GM18873 (cell line): ENCODE measurements around the gene UNC5C.
"Not testable (repeated sequence)": the region's sequence is repeated elsewhere in the genome, so short reads cannot be mapped to it uniquely, and the experiment has no call there.

Experiments
- ATAC-seq: cut with Tn5 transposase; IDR thresholded peaks from one replicate; pipeline ENCODE4 v1.9.1; 2021; ENCODE audit warnings: mild to moderate bottlenecking, moderate library complexity, moderate number of reproducible peaks; ENCODE audit not compliant: unreplicated experiment, low FRiP score

UNC5C gene

DNA sequence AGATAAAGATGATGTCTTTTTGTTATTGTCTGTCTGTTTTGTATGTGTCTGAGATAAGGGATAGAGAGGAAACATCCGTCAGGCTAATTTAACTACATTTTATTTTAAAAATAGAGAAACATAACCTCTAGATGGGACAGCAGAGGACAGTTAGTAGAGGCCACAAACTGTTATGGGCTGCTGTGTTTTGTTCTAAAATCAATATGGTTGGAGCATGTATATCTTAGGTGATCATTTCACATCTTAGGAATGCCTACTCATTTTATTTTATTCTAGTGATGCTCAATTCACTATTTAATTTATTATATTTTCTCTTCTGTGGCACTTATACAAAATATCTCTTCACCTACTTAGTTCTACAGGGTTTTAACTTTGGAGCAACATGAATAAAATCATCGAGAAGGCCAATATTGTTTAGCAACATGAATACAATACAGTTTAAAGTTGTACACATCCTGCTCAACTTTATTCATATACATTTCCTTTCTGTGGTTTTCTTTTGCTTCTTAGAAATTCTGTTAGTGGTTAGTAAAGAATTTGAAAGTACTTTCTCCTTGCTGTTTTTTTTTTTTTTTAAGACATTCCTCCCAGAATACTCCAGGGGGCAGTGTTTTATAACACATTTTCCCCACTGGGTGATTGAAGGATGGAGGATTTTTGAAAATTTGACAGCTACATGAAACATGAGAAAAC lies 392.9 kb downstream of the UNC5C start:
- peak; percentile 63 for ATAC-seq

DNA sequence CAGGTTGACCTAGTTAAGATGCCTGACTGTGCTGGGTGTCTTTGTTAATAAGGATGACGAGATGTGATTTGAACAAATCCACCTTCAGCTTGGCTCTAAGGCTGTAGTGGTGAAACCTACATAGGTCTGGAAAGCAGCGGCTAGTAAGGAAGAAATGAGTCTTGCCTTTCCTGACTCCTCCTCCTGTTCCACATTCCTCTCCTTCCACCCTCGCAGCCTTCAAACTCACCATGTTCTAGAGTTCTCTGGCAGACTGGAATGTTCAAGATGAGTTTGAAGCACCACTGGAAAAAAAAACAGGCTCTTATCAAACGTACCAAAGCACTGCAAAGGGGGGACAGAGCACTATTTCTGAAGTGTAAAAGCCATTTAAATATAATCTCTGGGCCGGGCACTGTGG lies 395.6 kb downstream of the UNC5C start:
- no peak for ATAC-seq

DNA sequence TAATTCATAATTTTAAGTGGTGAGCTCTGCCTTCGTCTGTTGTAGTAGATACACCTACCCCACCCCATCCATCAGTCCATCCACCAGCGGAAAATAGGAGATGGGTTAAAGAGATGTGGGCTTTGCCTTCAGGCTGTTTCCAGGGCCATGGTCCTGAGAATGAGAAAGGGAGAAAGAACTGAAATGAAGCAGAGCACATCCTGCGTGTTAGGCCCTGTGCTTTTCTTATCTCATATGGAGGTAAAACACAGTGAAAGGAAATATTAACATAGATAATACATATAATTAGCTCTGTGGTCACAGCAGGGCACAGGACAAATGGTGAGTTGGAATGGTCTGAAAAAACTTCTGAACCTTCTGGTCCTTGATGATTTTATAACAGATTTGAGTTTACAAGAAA lies 397.5 kb downstream of the UNC5C start:
- ATAC-seq: no peak

DNA sequence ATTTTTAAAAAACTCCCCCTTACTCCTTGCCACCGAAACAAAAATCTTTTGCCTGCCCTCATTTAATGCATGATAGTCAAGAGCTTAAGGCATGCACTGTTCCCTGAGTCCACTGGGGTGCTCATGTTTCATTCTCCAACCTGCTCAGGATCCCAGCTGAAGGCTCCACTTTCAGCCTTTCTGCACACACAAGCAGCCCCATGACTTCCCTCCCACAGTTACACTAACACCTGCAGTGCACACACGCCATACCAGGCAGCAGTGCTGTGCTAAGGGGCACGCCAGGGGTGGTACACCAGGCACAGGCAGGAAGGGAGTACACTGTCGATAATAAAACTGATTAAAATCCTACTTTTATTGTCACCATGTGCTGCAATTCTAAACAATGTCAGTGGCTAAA lies 405.8 kb downstream of the UNC5C start:
- no peak for ATAC-seq

DNA sequence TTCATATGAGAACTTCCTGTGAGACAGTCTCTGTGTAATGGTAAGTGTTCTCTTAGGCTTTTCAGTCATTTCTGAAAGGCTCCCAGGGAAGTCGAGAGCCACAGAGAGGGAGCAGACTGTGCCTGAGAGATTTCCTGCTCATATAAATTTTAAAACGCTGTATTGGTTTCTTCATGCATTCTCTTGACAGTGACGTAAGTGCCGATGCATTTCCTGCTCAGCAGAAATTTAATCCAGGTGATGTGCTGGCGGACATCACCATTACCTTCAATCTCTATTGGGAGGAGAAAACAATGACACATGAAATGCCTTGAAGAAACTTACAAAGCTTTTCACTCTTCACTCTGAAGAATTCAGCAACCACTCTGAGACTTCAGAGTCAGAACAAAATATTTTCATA lies 407.4 kb downstream of the UNC5C start:
- ATAC-seq: no peak

DNA sequence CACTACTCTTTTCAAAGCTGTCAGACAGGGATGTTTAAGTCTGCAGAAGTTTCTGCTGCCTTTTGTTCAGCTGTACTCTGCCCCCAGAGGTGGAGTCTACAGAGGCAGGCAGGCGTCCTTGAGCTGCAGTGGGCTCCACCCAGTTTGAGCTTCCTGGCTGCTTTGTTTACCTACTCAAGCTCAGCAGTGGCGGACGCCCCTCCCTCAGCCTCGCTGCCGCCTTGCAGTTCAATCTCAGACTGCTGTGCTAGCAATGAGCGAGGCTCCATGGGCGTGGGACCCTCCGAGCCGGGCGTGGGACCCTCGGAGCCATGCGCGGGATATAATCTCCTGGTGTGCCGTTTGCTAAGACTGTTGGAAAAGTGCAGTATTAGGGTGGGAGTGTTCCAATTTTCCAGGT lies 409.3 kb downstream of the UNC5C start:
- ATAC-seq: not testable (repeated sequence)

DNA sequence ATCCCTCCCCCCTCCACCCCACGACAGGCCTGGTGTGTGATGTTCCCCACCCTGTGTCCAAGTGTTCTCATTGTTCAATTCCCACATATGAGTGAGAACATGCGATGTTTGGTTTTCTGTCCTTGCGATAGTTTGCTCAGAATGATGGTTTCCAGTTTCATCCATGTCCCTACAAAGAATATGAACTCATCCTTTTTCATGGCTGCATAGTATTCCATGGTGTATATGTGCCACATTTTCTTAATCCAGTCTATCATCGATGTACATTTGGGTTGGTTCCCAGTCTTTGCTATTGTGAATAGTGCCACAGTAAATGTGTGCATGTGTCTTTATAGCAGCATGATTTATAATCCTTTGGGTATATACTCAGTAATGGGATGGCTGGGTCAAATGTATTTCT lies 414.8 kb downstream of the UNC5C start:
- not testable (repeated sequence) for ATAC-seq

DNA sequence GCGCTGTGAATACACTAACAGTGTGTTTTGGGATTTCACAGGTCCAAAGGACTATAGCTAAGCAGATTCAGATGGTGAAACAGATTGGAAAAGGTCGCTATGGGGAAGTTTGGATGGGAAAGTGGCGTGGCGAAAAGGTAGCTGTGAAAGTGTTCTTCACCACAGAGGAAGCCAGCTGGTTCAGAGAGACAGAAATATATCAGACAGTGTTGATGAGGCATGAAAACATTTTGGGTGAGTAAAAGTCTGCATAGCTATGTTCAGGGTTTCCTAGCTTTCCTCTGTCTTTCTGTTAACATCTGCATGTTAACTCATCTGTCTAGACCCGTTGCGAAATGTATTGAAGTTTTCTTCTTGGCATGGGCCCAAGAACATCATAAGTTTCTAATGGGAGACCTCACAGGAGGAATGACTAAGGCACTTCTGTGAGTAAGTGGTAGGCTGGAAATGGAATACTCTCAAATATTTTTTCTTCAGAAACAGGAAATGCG lies 418.9 kb downstream of the UNC5C start:
- no peak for ATAC-seq

DNA sequence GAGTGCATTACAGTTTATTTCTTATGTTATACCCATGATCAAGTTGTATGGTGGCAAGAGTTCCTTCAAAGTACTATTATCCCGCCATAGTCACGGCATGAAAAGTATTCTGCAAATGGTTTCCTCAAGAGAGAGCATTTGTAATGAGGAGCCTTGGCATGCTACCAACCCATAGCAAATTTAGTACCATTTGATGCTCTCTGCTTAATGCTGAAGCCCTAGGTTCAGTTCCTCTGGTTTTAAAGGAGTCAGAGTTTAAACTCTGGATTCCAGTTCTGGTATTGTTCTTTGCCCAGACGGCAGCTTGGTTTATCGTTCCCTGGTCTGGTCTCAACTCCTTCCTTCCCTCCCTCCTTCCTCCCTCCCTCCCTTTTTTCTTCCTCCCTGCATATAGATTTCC lies 419.7 kb downstream of the UNC5C start:
- no peak for ATAC-seq

DNA sequence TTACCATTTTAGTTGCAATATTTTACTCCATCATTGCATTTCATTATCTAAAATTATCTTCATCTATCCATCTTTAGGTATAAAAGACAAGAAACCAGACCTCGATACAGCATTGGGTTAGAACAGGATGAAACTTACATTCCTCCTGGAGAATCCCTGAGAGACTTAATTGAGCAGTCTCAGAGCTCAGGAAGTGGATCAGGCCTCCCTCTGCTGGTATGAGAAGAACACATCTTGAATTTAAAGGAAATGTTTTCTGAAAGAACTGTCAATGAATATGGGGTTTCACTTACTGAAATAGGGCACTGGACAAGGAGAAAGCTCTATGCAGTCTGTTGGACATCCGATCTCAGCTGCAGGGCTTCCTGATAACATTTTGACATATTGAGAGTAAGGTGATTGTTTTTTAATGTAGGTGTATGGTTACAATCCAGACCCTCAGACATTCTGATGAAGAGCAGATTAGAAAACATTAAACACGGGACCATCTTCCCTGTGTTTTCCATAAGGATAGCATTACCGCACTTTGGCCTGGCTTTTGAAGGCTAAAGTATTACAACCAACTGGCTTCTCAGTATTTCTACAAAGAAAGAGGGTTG lies 423.8 kb downstream of the UNC5C start:
- no peak for ATAC-seq

DNA sequence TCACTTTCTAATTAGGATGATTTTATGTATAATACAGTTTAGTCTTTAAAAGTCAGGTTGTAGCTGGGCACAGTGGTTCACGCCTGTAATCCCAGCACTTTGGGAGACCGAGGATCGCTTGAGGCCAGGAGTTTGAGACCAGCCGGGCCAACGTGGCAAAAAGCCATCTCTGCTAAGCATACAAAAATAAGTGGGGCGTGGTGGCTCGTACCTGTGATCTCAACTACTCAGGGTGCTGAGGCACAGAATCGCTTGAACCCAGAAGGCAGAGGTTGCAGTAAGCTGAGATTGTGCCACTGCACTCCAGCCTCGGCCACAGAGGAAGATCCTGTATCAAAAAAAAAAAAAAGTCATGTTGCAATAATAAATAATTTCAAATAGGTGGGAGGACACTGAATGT lies 426.8 kb downstream of the UNC5C start:
- no peak for ATAC-seq

DNA sequence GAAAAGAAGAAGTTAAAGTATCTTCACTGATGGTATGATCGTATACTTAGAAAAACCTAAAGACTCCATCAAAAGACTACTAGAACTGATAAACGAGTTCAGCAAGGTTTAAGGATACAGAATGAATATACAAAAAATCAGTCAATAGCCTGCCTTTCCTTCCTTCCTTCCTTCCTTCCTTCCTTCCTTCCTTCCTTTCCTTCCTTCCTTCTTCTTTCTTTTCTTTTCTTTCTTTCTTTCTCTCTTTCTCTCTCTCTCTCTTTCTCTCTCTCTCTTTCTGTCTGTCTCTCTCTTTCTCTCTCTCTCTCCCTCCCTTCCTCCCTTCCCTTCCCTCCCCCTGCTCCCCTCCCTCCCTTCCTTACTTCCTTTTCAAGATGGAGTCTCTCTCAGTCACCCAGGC lies 428.3 kb downstream of the UNC5C start:
- no peak for ATAC-seq

DNA sequence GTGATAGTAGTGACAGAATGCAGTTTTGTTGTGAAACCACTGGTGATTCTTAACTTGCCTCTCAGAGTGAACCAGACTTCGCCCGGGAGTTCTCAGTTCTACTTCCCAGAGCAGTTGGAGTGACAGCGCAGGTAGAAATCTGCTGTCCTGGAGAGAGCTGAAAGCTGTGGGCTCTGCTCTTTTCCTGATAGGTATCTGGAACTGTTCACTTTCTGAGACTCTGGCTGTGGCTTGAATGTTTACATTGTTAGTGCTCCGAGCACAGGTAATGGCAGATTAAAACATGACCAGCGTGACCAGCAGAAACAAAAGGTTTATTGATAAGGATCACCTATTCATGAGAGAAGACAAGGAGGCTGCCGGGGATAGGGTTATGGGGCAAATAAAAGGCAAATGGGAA lies 430.3 kb downstream of the UNC5C start:
- ATAC-seq: no peak

DNA sequence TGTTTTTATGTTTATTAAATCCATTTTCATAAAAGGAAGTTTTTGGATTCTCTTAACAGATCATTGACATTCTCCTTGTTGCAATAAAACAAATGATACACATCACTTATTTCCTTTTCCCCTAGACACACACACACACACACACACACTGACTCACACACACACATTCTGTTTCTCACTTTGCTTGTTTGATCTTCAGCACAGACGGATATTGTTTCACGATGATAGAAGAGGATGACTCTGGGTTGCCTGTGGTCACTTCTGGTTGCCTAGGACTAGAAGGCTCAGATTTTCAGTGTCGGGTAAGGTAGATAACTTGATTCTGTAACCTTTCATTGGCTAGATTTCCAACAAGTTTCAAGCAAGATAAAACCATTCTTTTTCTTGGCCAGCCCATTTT lies 434.3 kb downstream of the UNC5C start:
- no peak for ATAC-seq
